Measurements from ENCODE around the gene FBXL3.
"Not testable (repeated sequence)": the region's sequence is repeated elsewhere in the genome, so short reads cannot be mapped to it uniquely, and the experiment has no call there.

The FBXL3 gene

DNA sequence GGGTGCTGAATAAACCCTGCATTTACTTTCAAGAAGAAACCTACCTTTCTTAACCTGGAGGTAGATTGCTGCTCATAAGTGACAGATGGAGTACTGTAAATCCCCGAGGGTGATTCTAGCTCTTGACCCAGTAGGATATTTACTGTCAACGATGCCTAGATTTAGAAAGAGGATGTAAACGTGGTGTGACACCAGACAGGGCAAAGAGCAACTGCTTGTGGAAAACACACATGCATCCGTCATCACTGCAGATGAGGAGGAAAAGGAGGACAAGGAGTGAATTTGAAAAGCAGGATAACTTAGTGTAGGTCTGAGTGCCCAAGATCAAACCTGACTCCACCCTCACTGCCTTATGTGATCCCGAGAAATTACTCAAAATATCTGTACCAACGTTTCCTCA lies 44.9 kb downstream of the FBXL3 start:
- no peak for FAIRE-seq

DNA sequence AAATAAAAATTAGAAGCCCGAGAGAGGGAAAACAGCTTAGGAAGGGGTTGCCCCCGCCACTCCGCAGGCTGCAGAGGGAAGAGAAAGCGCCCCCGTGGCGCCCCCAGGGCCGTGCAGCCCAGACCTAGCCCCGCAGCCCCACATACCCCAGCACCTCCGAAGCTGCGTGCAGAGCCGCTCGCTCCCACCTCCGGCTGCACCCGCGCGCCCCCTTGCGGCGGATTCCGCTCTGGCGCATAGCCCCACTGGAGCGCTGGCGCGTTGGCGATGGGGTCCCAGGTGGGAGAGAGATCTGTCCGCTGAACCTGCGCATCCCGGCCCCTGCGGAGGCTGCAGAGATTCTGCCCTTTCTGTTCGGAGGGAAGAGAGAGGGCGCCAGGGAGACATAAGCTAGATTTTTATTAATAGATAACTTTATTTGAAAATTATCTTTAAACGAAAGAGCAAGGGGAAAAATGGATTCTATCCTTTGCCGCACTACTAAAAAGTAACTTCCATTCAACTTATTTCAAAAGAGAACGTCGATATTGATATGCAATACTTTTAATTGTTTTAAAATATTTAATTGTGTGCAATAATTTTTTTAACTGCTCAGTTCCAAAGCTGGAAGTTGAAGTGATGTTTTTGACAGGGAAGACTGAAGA lies 46.8 kb downstream of the FBXL3 start:
- FAIRE-seq, result no peak

- FAIRE-seq, result no peak
Observed at GRCh38 chr13:76976929-76977328, 50.0 kb downstream of the FBXL3 start.

GRCh38 chr13:76976490-76976889 lies 50.5 kb downstream of the FBXL3 start:
- FAIRE-seq, result no peak

- no peak for FAIRE-seq
Observed at GRCh38 chr13:76975863-76976262, 51.1 kb downstream of the FBXL3 start.

GRCh38 chr13:76974618-76974975 lies 52.4 kb downstream of the FBXL3 start:
- no peak for FAIRE-seq

GRCh38 chr13:76973920-76974617 lies 52.9 kb downstream of the FBXL3 start:
- no peak for FAIRE-seq

DNA sequence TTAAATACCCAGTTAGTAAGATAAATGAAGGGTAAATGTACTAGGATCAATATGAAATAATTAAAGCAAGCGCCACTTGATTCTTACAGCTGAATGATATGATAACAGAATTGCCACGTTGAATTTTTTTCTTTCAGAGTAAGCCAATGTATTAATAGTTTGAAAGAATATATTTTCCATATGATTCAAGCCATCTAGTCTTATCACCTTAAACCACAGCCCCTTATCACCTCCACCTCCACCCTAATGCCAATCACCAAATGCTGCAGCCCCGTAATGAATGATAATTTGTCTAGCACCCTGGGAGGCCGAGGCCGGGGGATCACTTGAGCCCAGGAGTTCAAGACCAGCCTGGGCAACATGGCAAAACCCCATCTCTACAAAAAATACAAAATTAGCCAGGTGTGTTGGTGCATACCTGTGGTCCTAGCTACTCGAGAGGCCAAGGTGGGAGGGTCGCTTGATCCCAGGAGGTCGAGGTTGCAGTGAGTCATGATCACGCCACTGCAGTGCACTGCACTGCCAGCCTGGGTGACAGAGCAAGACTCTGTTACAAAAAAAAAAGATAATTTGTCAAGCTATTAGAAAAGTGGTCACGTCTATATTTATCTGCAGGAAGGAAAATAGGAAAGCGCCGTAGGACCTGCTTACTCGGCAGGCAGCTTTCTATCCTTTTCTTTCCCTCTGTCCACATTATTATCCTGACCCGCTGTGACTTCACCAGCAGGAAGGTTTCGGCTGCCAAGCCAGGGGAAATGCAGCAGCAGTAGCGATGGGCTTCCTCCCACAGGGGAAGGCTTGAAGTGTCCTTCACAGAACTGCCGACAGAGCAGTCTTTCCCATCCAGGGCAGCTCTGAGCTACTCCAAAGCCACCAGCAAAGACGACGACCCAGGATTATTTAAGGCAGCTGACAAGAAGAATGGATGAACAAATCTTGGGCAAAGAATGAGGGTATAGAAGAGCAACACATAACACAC lies 54.8 kb downstream of the FBXL3 start:
- no peak for FAIRE-seq

DNA sequence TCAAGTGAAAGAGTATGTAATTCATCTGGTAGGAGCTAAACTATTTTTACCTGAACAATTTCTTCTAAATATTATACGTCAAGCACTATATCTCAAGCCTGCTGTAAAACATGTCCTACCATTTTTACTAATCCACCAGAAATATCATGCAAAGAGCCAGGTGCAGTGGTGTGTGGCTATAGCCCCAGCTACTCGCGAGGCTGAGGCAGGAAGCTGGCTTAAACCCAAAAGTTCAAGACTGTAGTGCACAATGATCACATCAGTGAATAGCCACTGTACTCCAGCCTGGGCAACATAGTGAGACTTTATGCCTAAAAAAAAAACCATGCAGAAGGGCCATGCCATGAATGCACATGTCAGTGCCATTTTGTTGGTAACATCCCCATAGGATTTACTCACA lies 55.7 kb downstream of the FBXL3 start:
- FAIRE-seq, result no peak

- no peak for FAIRE-seq
Observed at GRCh38 chr13:76969488-76970365, 57.2 kb downstream of the FBXL3 start.

DNA sequence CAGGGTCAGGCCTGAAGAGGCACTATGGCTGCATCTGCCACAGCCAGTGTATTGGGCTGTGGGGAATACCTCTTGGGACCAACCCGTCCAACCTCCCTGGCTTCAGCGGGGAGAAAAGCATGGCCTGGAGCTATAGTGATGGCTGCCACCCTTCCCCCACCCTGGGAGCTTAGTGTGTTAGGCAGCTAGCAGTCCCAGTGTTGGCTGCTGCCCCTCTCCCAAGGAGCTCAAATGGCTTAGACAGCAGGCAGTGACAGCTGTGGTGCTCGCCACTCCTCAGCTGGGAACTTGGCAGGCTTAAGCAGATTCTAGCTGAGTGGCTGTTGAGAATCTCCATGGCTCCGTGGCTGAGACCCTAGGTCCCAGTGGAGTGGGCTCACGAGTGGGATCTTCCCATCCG lies 58.9 kb downstream of the FBXL3 start:
- no peak for FAIRE-seq

- no peak for FAIRE-seq
Observed at GRCh38 chr13:76967031-76967430, 59.9 kb downstream of the FBXL3 start.

GRCh38 chr13:76965759-76966421 lies 61.1 kb downstream of the FBXL3 start:
- no peak for FAIRE-seq

DNA sequence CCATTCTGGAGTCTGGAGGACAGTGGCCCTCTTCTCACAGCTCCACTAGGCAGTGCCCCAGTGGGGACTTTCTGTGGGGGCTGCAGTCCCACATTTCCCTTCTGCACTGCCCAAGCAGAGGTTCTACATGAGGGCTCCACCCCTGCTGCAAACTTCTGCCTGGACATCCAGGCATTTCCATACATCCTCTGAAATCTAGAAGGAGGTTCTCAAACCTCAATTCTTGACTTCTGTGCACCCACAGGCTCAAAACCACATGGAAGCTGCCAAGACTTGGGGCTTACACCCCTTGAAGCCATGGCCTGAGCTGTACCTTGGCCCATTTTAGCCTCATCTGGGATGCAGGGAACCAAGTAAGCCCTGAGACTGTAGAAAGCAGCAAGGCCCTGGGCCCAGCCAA lies 67.2 kb downstream of the FBXL3 start:
- FAIRE-seq, result not testable (repeated sequence)

GRCh38 chr13:76958841-76959432 lies 68.0 kb downstream of the FBXL3 start:
- FAIRE-seq, result no peak

DNA sequence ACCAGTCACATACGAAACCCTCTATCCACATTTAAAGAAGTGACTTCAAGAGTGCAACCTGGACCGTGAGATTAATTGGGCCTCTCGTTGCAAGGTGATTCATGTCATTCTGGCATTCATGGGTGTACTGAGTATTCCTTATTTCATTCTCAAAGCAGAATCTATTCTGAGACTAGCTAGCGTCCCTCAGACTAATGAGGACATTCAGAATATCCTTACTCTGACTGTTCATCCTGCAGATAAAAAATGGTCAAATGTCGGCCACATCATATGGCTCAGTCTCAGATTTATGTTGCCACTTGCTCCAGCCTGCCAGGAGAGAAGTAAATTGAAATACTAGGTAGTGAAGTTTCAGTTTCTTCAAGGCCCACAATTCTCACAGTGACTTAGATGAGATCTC lies 71.3 kb downstream of the FBXL3 start:
- no peak for FAIRE-seq

Data from G401.6 (cell line).